ENCODE data around the gene ZNF491.
A peak's percentile ranks its signal among the peaks of the same experiment; 100 is the strongest.
"Not testable (repeated sequence)": the region's sequence is repeated elsewhere in the genome, so short reads cannot be mapped to it uniquely, and the experiment has no call there.

ZNF491 gene

DNA sequence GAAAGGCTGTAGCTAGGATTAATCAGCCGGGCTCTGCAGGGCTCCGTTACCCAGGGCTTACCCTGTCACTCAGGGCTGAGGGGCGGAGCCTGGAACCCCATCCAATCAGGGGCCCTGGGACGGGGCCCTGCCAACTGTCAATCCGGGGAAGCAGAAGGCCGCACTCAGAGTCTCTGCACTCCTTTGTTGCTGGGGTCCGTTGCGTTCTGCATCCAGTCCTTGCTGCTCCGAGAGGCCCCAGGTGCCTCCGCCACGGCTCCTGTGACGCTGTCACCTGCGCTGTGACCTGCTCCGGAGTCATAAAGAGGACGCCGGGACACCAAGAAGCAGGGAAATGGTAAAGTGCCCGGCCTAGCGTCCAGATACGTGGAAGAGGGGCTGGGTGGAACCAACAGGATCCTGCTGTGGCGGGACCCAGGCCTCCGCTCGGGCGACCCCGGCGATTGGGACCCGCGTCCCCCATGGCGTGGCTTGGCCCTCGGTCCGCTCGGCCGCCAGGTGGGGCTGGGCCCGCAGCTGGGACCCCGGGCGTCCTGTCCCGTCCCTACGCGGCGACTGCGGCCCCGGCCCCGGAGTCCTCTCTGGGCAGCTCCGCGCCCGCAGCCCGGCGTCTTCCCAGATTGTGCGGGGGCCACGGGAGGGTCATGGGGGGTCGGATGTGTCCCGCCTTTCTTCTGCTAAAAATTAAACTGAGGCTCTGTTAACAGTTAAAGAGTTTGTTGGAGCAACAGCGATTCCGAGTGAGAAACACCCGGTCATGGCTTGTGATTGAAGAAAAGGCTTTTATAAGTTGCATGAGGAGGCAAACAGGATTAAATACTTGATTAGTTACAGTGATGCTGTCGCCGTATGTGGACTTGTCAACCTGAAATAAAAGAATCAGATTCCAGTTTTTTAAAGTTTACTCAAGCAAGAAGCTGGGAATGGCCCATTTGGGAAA is at the start of gene ZNF491:
Gene ZNF491 (plus strand): TSS at position 133 of the 940 bp plus-strand sequence. CDS start 7,431 bp downstream, outside the sequence.
- peak; percentile 68 for DNase-seq

DNA sequence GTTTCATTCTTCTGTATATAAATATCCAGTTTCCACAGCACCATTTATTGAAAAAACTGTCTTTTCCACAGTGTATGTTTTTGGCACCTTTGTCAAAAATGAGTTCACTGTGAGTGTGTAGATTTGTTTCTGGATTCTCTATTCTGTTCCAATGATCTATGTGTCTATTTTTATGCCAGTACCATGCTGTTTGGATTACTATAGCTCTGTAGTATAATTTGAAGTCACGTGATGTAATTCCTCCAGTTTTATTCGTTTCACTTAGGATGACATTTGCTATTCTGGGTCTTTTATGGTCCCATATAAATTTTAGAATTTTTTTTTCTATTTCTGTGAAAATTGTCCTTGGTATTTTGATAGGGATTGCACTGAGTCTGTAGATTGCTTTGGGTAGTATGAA is 48.6 kb upstream of the ZNF491 start:
- DNase-seq: no peak

DNA sequence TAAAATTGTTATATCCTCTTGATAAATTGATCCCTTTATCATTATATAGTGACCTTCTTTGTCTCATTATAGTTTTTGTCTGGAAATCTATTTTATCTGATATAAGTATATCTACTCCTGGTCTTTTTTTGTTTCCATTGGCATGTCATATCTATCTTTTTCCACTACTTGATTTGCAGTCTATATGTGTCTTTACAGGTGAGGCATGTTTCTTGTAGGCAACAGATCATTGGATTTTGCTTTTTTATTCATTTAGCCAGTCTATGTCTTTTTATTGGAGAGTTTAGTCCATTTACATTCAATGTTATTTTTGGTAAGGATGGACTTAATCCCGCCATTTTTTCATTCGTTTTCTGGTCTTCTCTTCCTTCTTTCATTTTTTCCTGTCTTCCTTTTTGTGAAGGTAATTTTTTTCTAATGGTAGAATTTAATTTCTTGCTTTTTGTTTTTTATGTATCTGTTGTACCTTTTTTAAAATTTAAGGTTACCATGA is 46.0 kb upstream of the ZNF491 start:
- DNase-seq: no peak

DNA sequence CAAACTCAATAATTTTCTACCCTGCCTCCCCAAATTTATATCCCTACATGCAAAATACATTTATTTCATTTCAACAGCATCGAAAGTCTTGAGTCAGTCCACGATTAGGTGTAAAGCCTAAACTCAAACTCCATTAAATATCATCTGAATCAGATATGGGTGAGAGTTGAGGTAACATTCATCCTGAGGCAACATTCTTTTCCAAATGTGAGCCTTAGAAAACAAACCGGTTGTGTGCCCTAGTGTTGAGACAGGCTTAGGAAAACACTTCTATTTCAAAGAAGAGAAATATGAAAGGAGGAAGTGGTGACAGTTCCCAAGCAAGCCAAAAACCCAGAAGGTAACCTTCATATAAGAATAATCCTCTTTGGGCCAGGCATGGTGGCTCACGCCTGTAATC is 43.7 kb upstream of the ZNF491 start:
- no peak for DNase-seq

DNA sequence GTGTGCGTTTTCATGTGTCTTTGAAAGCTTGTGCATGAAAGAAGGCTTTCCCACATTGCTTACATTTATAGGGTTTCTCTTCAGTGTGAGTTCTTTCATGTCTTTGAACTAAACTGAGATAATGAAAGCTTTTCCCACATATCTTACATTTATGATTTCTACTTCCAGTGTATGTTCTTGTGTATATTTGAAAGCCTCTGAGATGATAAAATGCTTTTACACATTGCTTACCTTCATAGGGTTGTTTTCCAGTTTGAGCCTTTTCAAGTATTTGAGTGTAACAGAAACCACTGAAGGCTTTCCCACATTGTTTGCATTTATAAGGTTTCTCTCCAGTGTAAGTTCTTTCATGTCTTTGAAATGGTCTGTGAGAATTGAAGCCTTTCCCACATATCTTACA is 41.4 kb upstream of the ZNF491 start:
- DNase-seq: no peak

DNA sequence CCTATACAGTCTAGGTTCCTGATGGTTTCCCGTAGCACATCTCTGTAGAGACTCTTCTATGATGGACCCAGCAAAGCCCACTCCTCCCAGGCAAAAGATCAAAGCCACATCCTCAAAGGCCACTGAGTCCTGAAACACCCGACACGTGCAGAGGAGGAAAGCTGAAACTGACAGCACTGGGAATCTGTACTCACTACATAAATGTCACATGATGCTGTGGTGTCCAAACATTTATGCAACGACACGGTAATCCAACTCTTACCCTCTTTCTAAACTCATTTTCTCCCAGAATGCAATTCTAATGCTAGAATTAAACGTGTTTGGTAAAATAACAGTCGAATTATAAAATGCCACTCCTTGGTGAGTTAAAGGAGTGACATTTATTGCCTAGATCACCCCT is 38.5 kb upstream of the ZNF491 start:
- DNase-seq: no peak

DNA sequence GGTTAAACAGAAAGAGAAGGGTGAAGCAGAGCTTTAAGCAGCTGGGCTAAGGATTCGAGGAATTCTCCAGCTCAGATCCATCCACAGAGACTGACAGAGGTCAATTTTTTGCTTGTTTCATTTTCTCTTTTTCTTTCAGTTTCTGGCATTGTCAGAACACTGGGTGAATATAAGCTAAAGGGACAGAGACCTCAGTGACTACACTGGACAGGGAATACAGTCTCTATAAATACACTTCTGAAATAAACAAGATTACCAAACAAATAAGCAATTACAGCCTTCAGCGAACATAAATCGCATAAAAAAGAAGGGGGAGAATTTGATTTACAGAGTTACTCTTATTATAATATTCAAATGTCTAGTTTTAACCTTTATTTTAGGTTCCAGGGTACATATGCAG is 35.2 kb upstream of the ZNF491 start:
- no peak for DNase-seq

DNA sequence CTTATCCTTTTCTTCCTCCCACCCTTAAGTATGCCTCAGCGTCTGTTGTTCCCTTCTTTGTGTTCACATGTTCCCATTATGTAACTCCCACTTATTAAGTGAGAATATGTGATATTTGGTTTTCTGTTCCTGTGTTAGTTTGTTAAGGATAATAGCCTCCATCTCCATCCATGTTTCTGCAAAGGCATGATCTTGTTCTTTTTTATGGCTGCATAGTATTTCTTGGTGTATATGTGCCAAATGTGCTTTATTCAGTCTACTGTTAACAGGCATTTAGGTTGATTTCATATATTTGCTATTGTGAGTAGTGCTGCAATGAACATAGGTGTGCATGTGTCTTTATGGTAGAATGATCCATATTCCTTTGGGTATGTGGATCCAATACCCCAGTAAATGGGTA is 34.7 kb upstream of the ZNF491 start:
- DNase-seq: no peak

DNA sequence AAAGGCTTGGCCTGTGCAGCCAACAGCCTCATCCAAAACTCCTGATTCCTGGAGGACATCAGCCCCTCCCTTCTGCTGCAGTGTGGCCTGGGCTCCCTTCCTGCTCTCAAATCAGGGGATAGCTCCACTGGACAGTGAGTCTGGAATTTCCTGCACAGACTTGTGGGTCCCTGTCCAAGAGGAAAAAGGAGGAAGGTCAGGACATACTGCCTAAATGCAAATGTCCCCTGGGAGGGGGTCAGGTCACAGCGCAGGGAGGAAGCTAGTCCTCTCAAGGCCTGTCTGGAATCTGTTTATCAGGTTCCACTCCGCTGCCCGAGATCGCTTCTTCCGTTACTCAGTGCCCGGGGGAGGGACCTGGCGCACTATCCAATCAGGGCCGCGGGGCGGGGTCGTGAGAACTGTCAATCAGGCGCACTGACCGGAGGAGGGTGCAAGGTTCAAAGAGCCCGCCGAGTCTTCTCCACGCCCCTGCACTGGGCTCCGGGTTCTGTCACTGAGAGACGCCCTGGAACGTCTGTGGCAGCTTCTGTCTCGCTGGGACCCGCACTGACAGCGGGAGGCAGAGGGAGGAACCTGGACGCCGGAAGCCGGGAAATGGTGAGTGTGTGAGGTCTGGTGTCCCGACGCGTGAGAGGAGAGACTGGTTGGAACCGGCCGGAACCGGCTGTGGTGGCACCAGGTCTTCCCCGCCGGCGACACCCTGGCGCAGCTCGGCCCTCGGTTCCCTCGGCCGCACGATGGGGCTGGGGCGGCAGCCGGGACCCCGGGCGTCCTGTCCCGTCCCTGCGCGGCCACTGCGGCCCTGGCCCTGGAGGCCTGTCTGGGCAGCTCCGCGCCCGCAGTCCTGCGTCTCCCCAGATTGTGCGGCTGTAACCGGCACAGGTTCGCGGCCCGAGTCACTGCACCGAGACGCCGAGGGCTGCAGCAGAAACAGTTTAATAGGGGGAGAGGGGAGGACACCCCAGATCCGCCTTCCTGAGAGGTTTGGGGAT is 31.4 kb upstream of the ZNF491 start, which contains the start of gene ZNF441:
Gene ZNF441 (plus strand): TSS at position 404 of the 995 bp plus-strand sequence. CDS start 194 bp downstream, at position 598.
- peak; percentile 93 for DNase-seq

DNA sequence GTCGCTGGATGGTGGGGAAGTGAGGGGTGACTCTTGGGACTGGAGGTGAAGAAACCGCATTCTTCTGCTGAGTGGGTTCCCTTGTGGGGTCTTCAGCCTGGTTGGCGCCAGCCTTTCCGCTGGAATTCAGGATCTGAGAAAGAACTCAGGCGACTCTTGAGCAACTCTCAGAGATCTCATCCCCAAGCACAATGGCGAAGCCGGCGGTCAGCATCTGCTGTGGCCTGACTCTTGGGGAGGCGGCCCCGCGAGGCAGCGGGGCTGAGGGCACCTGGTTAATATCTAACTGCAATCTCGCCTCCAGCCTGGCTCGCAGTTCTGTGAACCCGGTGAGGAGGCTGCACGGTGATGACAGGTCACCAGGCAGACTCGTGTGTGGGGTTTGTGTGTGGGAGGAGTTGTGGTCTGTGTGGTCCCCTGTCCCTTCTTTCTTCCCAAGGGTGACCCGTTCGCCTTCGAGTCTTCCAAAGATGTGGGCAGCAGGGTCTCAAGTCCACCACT is 30.6 kb upstream of the ZNF491 start:
- peak; percentile 6 for DNase-seq

DNA sequence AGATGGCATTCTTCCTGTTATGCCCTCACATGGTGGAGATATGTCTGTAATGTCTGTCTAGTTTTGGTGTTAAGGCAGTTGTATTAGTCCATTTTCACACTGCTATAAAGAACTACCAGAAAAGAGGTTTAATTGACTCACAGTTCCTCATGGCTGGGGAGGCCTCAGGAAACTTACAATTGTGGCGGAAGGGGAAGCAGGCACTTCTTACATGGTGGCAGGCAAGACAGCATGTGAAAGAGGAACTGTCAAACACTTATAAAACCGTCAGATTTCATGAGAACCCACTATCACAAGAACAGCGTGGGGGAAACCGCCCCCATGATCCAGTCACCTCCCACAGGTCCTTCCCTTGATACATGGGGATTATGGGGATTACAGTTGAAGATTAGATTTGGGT is 28.3 kb upstream of the ZNF491 start:
- no peak for DNase-seq

DNA sequence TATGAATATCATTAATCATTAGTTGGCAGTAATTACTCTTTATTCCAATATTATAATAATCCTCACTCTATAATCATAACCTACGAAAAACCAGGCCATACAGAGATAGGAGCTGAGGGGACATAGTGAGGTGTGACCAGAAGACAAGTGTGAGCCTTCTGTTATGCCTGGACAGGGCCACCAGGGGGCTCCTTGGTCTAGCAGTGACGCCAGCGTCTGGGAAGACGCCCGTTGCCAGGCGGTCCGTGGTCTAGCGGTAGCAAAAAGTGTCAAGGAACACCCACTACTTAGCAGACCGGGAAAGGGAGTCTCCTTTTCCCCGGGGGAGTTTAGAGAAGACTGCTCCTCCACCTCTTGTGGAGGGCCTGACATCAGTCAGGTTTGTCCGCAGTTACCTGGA is 26.8 kb upstream of the ZNF491 start:
- not testable (repeated sequence) for DNase-seq

DNA sequence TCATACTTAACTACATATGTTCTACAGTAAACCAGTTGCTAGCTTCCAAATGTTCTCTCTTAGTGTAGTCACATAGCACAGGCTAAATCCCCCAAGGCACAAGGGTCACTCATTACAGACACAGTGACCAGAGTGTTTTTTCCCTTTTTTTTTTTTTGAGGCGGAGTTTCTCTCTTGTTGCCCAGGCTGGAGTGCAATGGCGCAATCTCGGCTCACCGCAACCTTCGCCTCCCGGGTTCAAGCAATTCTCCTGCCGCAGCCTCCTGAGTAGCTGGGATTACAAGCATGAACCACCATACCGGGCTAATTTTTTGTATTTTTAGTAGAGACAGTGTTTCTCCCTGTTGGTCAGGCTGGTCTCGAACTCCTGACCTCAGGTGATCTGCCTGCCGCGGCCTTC is 21.7 kb upstream of the ZNF491 start:
- DNase-seq: not testable (repeated sequence)

DNA sequence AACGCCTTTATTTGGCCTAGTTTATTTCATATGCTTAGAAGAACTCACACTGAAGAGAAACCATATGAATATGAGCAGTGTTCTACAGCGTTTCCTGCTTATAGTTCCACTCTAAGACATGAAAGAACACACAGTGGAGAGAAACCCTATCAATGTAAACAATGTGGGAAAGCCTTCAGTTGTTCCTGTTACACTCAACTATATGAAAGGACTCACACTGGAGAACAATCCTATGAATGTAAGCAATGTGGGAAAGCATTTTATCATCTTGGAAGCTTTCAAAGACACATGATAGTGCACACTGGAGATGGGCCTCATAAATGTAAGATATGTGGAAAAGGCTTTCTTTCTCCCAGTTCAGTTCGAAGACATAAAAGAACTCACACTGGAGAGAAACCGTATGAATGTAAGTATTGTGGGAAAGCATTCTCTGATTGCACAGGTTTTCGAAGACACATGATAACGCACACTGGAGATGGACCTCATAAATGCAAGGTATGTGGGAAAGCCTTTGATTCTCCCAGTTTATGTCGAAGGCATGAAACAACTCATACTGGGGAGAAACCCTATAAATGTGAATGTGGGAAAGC is 17.8 kb upstream of the ZNF491 start:
- DNase-seq: no peak

DNA sequence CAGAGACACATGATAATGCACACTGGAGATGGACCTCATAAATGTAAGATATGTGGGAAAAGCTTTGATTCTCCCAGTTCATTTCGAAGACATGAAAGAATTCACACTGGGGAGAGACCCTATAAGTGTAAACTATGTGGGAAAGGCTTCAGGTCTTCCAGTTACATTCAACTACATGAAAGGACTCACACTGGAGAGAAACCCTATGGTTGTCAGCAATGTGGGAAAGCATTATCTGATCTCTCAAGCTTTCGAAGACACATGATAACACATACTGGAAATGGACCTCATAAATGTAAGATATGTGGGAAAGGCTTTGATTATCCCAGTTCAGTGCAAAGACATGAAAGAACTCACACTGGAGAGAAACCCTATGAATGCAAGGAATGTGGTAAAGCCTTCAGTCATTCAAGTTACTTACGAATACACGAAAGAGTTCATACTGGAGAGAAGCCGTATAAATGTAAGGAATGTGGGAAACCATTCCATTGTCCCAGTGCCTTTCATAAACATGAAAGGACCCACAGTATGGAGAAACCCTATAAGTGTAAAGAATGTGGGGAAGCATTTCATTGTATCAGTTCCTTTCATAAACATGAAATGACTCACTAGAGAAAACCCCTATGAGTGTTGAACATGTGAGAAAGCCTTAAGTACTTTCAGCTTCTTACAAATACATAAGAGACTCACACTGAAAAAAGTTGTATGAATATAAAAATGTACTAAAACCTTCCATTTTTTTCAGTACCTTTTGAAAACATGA is 16.8 kb upstream of the ZNF491 start:
- no peak for DNase-seq

DNA sequence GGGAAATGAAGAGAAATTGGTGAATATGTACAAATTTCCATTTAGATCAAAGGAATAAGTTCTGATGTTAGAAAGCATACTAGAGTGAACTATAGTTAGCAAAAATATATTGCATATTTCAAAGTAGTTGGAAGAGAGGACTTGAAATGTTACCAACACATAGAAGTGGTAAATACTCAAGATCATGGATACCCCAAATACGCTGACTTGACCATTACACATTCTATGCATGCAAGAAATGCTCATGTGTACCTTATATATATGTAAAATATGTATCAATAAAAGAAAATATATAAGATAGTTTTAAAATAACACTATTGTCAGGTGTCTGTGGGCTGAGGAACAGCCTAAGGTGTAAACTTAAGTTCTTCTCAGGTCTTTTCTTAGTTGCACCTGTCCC is 14.6 kb upstream of the ZNF491 start:
- DNase-seq: no peak

DNA sequence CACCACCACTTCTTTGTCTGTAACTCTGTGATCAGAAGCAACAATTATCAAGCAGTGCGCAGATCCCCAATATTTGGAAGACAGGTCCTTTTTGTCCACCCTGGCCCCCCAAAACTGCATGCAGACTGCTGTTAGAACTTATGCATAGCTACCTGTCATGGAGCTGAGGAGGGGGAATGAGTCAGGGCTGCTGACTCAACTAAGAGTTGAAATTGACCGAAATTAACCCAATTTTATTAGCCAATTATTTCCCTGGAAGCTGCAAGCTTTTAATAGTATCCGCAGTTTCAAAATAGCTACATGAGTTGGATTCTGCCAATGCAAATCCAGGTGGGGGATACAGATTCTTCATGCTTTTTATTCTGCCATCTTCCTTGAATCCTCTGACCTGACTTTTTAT is 14.0 kb upstream of the ZNF491 start:
- no peak for DNase-seq

DNA sequence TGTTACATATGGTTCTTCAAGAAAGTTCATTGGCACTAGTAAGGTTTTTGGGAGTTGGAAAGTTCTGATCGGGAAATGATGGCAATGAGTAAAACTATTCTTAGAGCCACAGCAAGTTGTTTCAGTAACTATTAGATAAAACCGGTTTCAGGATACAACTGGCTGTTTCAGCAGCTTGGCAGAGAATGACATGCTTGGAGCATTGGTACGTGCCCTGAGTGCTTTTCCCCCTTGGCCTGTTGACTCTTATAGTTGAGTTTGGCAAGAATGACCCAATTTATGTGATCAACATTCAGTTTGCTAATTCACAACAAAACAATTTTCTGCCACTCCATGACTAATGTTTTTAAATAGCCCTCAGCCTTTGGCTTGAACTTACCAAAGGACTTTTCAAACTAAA is 10.8 kb upstream of the ZNF491 start:
- no peak for DNase-seq

DNA sequence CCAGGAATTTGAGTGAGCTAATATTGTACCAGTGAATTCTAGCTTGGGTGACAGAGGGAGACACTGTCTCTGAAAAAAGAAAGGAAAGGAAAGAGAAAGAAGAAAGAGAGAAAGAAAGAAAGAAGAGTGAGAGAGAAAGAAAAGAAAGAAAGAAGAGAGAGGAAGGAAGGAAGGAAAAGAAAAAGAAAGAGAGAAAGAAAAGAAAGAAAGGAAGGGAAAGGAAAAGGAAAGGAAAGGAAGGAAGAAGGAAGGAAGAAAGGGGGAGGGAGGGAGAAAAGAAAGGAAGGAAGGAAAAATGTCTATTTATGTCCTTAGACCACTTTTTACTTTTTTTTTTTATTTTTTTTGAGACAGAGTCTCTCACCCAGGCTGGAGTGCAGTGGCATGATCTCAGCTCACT is 5.4 kb upstream of the ZNF491 start:
- no peak for DNase-seq

DNA sequence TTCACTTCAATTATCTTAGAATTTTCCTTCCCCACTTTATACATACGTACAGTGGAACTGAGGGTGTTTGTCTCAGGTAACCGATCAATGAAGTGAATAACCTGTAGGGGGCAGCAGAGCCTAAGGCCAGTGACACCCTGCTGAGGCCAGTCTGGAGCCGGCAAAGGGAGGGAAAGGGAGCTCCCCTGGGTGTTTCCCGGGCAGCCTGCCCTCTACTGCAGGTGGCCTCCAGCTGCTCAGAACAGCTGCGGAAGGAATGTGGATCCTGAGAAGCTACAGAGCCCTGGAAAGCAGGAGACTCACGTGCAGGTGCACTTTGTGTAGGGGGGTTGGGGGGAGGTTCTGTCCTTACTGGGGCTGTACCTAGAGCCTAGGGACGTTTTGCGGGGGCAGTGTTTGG is 832 bp upstream of the ZNF491 start:
- DNase-seq: peak; percentile 74

DNA sequence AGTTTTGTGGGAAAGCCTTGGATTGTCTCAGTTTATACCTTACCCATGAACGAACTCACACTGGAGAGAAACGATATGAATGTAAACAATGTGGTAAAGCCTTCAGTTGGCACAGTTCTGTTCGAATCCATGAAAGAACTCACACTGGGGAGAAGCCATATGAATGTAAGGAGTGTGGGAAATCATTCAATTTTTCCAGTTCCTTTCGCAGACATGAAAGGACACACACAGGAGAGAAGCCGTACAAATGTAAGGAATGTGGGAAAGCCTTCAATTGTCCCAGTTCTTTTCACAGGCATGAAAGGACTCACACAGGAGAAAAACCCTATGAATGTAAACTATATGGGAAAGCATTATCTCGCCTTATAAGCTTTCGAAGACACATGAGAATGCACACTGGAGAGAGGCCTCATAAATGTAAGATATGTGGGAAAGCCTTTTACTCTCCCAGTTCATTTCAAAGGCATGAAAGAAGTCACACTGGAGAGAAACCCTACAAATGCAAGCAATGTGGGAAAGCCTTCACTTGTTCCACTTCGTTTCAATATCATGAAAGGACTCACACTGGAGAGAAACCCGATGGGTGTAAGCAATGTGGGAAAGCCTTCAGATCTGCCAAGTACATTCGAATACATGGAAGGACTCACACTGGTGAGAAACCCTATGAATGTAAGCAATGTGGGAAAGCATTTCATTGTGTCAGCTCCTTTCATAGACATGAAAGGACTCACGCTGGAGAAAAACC is 8.2 kb downstream of the ZNF491 start:
- DNase-seq: no peak

Measured in T1000 (cell line).